NT2/D1 (cell line): ENCODE data around the gene TBC1D25.

Experiments
- SUZ12 ChIP-seq: IDR thresholded peaks from 2 replicates; pipeline ENCODE4 v1.6.1; 2011; ENCODE audit not compliant: insufficient read length, insufficient read depth; ENCODE audit errors: extremely low read depth
- YY1 ChIP-seq: IDR thresholded peaks from 2 replicates; pipeline ENCODE4 v1.6.1; 2011; ENCODE audit not compliant: insufficient read length, insufficient read depth
- ZNF274 ChIP-seq: IDR thresholded peaks from 2 replicates; pipeline ENCODE4 v1.6.1; 2011; ENCODE audit warnings: mild to moderate bottlenecking, low read depth, low read length

- no peak for TF ChIP-seq ZNF274
- TF ChIP-seq YY1: no peak
- TF ChIP-seq SUZ12: no peak
Measured at GRCh38 chrX:48509245-48509590, 30.3 kb upstream of the TBC1D25 start.
